GM18502 (cell line): ENCODE data around the gene HOPX.
A peak's percentile ranks its signal among the peaks of the same experiment; 100 is the strongest.
"Not testable (repeated sequence)": the region's sequence is repeated elsewhere in the genome, so short reads cannot be mapped to it uniquely, and the experiment has no call there.

ENCODE experiments used
- ATAC-seq: cut with Tn5 transposase; IDR thresholded peaks from one replicate; pipeline ENCODE4 v1.9.1; 2021; ENCODE audit warnings: mild to moderate bottlenecking; ENCODE audit not compliant: unreplicated experiment, poor library complexity

Gene HOPX, protein sequence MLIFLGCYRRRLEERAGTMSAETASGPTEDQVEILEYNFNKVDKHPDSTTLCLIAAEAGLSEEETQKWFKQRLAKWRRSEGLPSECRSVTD

DNA sequence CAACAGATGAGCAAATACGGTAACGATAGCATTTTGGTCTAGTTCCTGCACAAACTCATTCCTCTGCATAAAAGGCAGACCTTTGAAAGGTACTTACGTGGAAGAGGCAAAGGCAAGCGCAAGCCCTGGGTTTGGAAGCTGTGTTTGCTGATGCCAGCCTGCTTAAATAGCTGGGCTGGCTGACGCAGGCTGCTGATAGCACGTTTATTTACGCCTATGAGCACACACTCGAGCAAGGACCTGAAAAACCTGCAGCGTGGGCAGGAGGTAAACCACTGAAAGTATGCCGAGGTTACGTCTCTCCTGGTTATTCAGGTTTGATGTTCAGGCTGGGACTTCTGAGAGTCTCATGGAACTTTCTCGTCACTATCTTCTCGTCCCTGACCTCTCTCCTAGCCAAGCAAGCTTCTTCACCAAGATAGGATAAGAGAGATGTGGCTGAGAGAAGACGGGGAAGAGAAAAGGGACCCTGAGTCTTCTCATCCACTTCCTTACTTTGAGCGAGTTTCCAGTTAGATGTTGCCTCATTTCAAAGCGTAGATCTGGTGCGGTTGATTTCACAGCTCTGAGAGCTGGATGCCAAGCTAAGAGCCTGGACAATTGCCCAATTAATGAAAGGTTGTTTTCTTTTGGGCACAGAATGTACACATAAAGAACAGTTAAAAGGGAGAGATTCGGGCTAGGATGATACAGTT is at the start of gene HOPX:
Gene HOPX, minus strand, starts transcription at position 139 of the 695 bp plus-strand sequence. CDS start 23,480 bp downstream, outside the sequence.
- ATAC-seq = peak; percentile 83

DNA sequence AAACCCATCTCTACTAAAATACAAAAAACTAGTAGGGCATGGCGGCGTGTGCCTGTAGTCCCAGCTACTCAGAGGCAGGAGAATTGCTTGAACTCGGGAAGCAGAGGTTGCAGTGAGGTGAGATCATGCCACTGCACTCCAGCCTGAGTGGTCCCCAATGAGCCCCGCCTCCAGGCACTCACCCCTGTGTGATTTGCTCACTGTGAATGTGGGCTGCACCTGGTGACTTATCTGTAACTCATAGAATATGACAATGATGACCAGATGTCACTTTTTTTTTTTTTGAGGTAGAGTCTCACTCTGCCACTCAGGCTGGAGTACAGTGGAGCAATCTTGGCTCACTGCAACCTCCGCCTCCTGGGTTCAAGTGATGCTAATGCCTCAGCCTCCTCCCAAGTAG is 49.0 kb upstream of the HOPX start:
- ATAC-seq = no peak

DNA sequence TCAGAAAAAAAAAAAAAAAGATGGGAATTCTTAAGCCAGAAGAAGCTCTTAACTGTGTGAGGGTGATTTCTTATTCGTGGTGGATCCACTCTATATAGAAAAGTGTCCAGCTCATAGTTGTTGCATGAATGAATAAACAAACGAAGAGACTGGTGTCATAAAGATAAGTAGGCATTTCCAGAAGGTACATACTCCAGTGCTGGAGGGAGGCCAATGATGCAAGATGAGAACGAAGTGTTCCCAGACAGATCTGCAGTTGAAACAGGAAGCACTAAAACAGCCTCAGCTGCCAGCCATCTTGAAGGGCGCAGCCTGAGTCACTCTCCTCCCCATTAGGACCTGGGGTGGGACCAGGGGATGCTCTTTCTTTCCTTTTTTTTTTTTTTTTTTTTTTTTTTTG is 47.4 kb upstream of the HOPX start:
- ATAC-seq = no peak

DNA sequence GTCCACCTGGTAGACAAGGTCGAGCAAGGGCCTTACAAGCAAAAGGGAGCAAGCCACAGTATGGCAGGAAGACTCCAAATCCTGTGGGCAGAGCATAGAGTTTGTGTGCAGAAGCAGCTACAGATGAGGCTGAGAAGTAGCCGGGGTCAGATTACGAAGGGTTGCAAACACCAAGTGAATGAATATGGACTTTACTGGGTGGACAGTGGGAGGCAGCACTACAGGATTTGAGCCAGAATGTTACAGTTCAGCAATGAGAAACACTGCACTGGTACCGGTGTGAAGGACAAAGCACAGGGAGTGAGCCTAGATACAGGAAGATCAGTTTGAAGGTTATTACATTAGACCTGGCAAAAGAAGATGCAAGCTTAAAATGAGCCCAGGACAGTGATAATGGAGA is 46.1 kb upstream of the HOPX start:
- no peak for ATAC-seq

DNA sequence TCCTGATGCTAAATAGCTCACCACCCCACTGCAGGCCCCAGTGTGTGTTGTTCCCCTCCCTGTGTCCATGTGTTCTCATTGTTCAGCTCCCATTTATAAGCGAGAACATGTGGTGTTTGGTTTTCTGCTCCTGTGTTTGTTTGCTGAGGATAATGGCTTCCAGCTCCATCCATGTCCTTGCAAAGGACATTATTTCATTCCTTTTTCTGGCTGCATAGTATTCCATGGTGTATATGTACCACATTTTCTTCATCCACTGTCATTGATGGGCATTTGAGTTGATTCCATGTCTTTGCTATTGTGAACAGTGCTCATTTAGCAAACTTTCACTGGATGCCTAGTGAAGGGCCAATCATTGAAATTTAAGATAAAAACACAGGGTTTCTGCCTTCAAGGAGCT is 45.5 kb upstream of the HOPX start:
- not testable (repeated sequence) for ATAC-seq

DNA sequence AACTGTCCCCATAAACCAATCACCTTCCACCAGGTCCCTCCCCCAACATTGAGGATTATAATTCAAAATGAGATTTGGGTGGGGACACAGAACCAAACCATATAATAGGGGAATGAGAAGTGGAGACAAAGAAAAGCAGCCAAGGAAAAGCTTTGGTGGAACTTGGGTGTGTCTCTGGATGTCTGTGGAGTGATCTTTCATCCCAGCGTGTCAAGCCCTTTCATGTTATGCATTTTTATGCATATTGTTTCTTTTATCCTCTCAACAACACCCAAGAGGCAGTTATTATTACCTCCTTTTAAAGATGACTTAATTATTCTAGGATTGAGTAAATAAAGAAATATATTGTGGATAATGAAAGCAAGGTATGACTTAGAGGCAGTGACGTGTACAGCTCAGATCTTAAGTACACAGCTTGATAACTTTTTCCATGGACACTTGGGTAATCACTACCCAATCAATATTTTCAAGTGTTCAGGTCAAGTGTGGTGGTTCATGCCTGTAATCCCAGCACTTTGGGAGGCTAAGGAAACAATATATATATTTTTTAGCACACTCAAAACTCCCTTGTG is 42.6 kb upstream of the HOPX start:
- no peak for ATAC-seq

DNA sequence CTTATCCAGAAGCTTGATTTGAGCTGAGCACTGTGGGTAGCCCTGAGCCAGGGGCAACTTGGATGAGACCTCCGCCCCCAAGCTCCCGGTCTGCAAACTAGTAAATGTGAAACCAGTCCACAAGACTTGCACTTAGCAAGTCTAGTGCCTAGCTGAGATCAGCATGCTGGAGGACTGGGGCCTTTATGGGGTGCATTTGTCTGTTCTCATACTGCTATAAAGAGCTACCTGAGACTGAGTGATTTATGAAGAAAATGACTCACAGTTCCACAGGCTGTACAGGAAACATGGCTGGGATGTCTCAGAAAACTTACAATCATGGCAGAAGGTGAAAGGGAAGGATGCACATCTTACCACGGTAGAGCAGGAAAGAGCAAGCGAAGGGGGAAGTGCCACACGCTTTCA is 42.1 kb upstream of the HOPX start:
- peak; percentile 68 for ATAC-seq

DNA sequence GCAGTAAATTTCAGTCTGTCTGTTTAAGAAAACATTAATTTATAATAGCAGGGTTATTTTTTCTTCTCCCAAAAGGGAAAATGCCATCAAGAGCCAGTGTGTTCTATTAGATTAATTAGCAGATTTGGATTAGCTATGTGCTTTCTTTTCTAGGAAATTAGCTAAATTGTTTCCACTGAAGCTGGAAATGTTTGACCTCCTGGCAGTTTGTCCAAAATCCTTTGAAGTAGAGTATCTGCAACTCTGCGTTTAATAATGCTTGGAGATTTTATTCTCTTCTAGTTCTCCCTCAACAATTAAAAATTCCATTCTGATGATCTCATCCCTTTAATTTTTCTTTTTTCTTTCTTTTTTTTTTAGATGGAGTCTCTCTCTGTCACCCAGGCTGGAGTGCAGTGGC is 27.1 kb upstream of the HOPX start:
- no peak for ATAC-seq

DNA sequence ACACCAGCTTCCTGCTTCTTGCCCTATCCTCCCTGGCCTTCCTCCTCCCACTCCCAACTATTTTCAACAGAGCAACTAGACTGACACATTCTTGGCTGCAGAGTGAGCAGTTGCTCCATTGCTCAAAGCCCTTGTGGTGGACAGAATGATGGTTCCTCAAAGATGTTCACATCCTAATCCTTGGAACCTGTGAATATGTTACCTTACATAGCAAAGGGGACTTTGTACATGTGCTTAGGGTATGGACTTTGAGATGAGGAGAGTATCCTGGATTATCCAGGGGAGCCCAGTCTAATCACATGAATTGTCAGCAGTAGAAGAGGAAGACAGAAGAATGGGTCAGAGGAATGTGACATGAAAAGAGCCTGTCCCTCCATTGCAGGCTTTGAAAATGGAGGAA is 24.9 kb upstream of the HOPX start:
- ATAC-seq = no peak

DNA sequence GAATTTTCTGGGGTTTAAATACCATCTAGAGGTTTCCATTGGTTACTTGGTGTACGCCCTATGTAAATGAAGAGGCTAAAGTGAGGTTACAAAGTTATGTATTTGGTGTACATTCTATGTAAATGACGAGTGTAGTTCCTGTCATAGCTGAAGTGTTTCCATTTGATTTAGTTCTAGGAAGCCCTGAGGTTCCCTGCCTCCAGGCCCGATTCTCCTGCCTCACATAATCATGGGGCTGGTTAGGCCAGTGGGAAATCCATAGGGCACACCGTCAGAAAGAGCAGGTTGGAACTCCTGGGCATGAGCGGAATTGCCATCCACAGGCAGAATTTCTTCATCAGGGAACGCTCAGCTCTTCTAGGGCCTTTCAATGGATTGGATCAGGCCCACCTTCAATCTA is 24.2 kb upstream of the HOPX start:
- ATAC-seq = no peak

DNA sequence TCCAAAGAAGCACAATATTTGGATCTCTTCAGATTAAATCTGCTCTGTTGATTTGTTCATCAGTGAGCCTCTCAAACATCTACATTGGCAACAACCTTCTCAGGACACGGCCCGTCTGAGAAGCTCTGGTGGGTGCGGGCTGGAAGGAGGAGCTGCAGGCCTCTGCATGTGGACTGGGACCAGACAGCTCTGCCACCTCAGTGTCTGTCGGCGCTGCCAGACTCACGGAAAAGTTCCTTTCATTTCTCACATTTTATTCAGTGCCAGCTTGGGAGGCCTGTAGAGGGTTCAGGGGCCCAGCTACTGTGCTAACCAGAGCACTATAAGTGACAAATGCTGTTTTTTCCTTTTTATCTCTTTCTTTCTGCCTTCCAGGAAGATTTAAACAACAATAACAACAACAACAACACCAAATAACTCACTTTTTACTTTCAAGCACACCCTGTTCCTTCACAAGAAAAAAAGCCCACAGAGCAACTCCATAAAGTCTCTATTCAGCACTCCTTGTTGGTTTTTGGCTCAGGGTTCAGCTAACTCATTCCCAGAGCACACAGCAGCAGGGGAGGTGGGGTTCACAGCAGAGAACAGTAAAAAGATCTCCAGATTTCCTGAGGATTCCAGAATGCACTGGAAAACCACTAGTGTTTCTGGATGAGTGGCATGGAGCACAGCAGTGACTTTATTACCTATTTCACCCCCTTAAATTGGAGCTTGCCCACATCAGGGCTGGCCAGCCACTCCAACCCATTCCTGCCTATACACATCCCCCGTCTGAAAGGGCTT is 23.2 kb upstream of the HOPX start:
- ATAC-seq = no peak

DNA sequence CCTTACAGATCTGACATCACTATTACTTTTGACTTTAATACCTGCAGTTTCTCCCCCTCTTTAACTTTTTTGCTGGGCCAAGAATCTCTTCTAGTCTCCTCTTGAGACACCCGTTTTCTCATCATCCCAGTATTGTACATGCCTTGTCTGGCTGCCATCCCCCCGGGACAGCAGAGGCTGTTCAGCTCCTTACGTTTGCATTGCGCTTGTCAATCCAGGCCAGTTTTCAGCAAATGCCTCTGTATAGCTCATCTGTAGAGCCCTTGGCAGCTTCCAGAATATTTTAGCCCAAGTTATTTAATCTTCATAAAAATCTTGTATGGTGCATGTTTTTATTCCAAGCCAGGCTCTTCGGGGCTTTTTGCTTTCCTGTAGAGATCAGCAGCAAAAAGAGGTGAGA is 22.3 kb upstream of the HOPX start:
- no peak for ATAC-seq

DNA sequence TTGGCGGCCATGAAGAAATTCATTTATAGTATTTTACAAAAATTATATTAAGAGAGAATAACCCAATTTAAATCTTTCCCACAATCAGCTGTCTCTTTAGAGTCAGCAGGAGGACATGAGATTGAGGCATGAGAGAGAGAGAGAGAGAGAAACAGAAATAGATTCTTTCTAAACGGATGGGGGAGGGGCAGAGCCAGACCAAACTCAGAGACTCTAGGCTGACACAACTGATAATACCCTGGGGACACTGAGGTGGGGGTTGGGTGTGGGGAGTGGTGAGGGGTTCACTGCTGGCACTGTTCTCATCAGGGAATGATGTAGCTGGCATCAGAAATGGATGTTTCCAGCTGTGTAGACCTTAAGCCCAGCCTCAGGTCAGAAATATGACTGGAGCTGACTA is 20.5 kb upstream of the HOPX start:
- ATAC-seq = no peak

DNA sequence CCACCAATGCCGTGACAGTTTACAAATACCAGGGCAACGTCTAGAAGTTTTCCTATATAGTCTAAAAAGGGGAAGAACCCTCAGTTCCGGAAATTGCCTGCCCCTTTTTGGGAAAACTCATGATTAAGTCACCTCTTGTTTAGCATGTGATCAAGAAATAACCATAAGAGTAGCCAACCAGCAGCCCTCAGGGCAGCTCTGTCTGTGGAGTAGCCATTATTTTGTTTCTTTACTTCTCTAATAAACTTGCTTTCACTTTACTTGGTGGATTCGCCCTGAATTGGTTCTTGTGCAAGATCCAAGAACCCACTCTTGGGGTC is 20.0 kb upstream of the HOPX start:
- no peak for ATAC-seq

DNA sequence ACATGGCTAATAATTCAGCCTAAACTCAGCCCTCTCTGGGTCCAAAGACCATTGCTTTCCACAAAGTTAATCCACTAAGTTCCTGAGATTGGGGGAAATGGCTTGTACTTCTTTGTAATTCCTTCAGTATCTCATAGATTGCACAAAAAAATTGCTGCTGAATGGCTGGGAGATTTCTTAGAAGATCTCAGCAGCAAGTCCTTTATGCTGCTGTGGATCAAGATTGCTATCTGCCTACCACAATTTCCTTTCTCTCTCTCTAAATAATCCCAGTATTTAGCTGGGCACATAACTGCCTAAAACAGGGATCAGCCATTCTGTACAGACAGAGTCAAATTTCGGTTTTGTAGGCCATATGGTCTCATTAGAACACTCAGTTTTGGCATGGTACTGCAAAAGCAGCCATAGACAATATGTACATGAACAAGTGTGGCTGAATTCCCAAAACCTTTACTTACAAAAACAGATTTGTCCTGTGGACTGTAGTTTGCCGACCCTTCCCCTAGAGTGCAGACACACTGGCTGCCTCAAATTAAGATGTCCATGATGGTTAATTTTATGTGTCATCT is 18.5 kb upstream of the HOPX start:
- ATAC-seq = no peak

DNA sequence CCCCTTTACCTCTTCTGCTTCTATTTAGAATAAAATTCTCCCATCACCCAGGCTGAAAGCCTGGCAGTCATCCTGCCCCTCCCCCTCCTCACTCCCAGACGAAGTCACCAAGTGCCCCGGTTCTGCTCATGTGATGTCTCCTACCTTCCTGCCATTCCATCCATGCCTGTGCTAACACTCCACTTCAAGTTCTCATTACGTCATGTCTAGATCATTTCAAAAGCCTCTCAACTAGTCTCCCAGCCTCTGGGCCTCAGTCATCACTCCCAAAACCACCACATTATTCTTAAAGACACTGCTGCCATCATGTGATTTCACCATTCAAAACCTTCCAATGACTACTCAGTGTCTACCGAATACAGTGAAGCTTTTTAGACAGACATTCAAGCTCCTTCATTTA is 17.2 kb upstream of the HOPX start:
- ATAC-seq = no peak

DNA sequence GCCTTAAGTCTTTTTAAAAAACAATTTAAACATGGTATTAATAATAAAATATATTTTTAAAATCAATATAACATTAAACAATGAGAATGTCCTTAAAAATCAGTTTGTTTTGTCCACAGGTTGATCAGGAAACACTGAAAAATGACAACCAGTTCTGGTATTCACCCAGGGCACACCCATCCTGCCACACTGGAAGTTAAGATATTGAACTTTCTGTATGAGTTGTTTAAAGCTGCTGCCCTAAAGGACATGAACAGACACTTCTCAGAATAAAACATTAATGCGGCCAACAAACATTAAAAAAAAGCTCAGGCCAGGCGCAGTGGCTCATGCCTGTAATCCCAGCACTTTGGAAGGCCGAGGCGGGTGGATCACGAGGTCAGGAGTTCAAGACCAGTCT is 15.0 kb upstream of the HOPX start:
- no peak for ATAC-seq

DNA sequence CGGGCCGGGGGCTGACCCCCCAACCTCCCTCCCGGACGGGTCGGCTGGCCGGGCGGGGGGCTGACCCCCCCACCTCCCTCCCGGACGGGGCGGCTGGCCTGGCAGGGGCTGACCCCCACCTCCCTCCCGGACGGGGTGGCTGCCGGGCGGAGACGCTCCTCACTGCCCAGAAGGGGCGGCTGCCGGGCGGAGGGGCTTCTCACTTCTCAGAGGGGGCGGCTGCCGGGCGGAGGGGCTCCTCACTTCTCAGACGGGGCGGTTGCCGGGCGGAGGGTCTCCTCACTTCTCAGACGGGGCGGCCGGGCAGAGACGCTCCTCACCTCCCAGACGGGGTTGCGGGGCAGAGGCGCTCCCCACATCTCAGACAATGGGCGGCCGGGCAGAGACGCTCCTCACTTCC is 12.4 kb upstream of the HOPX start:
- not testable (repeated sequence) for ATAC-seq

DNA sequence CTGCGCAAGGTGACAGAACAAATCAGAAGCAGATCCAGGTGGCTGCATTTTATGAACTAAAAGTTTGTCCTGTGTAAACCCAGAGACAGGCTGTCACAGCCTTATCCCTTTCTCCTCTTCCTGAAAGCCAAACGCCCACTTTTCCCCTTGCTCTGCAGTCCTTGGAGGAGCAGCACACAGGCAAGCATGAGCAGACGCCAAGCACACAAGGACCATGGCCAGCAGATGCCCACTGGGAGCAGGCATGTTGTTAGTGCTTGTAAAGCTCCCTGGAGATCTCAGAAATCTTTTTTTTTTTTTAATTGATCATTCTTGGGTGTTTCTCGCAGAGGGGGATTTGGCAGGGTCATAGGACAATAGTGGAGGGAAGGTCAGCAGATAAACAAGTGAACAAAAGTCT is 11.5 kb upstream of the HOPX start:
- no peak for ATAC-seq

DNA sequence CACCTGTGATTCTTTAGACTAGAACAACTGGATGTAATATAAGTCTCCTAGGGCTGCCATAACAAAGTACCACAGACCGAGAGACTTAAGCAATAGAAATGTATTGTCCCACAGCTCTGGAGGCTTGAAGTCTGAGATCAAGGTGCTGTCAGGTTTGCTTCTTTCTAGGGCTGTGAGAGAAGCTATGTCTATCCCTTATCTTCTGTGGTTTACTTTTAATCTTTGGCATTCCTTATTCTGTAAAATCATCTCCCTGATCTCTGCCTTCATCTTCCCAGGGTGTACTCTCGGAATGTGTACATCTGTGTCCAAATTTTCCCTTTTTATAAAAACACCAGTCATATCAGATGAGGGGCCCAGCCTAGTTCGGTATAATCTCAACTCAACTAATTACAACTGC is 10.3 kb upstream of the HOPX start:
- ATAC-seq = no peak

DNA sequence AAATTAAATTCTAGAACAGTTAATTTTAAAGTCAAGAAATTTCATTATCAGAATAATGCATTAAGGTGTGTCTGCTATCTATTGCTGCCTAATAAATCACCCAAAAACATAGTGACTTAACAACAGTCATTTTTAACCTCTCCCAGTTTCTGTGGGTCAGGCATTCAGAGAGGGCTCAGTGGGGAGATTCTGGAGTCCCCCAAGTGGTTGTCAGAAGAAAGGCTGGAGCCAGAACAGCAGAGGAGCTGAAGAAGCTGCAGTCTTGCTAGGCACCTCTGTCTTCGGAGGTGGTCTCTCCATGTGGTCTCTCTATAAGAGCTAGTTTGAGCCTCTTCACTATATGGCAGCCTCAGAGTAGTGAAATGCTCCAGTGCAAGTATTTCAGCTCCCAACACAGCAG is 9.3 kb upstream of the HOPX start:
- no peak for ATAC-seq
